ENCODE data around the gene MED22. TPM values are rescaled to one million over a fixed set of nuclear protein-coding genes. Genes with fewer than 3 reads are reported as not detected.

MED22 gene
- total RNA-seq, 1 experiment from 2014 or later = 26.2 TPM

GRCh38 chr9:133349965-133350616 lies 2.2 kb upstream of the MED22 start:
- no peaks in the 10 kb centered on the region for H3K27me3 ChIP-seq (ENCODE audit: control insufficient read depth, insufficient read depth, low read length)
- CTCF ChIA-PET = no interaction called here
- BruUV-seq (replicated peaks) = no TSS peak
- DNase-seq (ENCODE audit: low read depth, low spot score) (no peak), ATAC-seq (no peak)
- H3K9me3 ChIP-seq (ENCODE audit: control insufficient read depth, insufficient read depth, low read depth, low read length) = no peaks in the 10 kb centered on the region
- in situ Hi-C loops (cut with HindIII; ENCODE audit: low pct_unique_long_range_greater_than_20kb, low sequenced_read_pairs) = no loop called here
- H3K27ac ChIP-seq (ENCODE audit: low read length) = peak overlapping the region; percentile 94
- peaks cover 23% of the 10 kb centered on the region for H3K36me3 ChIP-seq (ENCODE audit: control insufficient read depth, insufficient read depth, low read length)
- H3K4me3 ChIP-seq (ENCODE audit: low read depth in 2 of 2, low read length in 2 of 2) = peak overlapping the region; percentile 74 to 97
- intact Hi-C loops (cut with micrococcal nuclease; ENCODE audit: unreplicated experiment) = loop anchor here (10.0 kb wide), 1 partner anchor 135 kb away; no protein-coding TSS in a partner anchor
- no peak for TF ChIP-seq SIN3A (IDR thresholded peaks at IDR 0.05; ENCODE audit: borderline replicate concordance, insufficient read depth, low read depth, low read length)
- TF ChIP-seq REST (IDR thresholded peaks at IDR 0.05; ENCODE audit: insufficient read depth in 1 of 2, low read depth in 2 of 2, low read length in 1 of 2) = no peak
- TF ChIP-seq TCF7L2 (IDR thresholded peaks at IDR 0.05; ENCODE audit: low read depth, low read length) = no peak
- no peak for TF ChIP-seq POLR2AphosphoS5 (IDR thresholded peaks at IDR 0.05; ENCODE audit: low read depth, low read length)
- no peak for TF ChIP-seq CTCF (IDR thresholded peaks at IDR 0.05)
- POLR2A ChIA-PET = no interaction called here
- peaks cover 19% of the 10 kb centered on the region for H3K4me1 ChIP-seq (ENCODE audit: control insufficient read depth, insufficient read depth, low read length)

- Histone ChIP-seq H3K9me3 (ENCODE audit: control insufficient read depth, insufficient read depth, low read depth, low read length) (no peaks in the 10 kb centered on the region), H3K4me1 (ENCODE audit: control insufficient read depth, insufficient read depth, low read length) (peaks cover 19% of the 10 kb centered on the region), H3K36me3 (ENCODE audit: control insufficient read depth, insufficient read depth, low read length) (peaks cover 23% of the 10 kb centered on the region), H3K27ac (ENCODE audit: low read length) (peak overlapping the region; percentile 94), H3K27me3 (ENCODE audit: control insufficient read depth, insufficient read depth, low read length) (no peaks in the 10 kb centered on the region), H3K4me3 (ENCODE audit: low read depth in 2 of 2, low read length in 2 of 2) (peak overlapping the region; percentile 74 to 97)
- in situ Hi-C loops (cut with HindIII; ENCODE audit: low pct_unique_long_range_greater_than_20kb, low sequenced_read_pairs) (no loop called here), intact Hi-C loops (cut with micrococcal nuclease; ENCODE audit: unreplicated experiment) (no loop called here)
- BruUV-seq (replicated peaks) = TSS peak; percentile 92
- ChIA-PET POLR2A (interaction anchor here (0.5 kb wide), 1 partner anchor 111 kb away, joined by 4 read pairs; no protein-coding TSS in a partner anchor), CTCF (no interaction called here)
- TF ChIP-seq POLR2AphosphoS5 (IDR thresholded peaks at IDR 0.05; ENCODE audit: low read depth, low read length) (no peak), TCF7L2 (IDR thresholded peaks at IDR 0.05; ENCODE audit: low read depth, low read length) (no peak), CTCF (IDR thresholded peaks at IDR 0.05) (no peak), SIN3A (IDR thresholded peaks at IDR 0.05; ENCODE audit: borderline replicate concordance, insufficient read depth, low read depth, low read length) (no peak), REST (IDR thresholded peaks at IDR 0.05; ENCODE audit: insufficient read depth in 1 of 2, low read depth in 2 of 2, low read length in 1 of 2) (no peak)
- DNase-seq (ENCODE audit: low read depth, low spot score) (no peak), ATAC-seq (no peak)
Measured at GRCh38 chr9:133348718-133349573, 1.0 kb upstream of the MED22 start.
